CD8-positive, alpha-beta memory T cell (primary cell): Measurements from ENCODE around the gene MORN5. TPM values are rescaled to one million over a fixed set of nuclear protein-coding genes. Genes with fewer than 3 reads are reported as not detected.

Experiments
- CTCF ChIA-PET: fragments of 350-600 bp; sonication (Branson Sonifier 250); formaldehyde crosslinking; loops from one replicate; lab custom pipeline; 2021; ENCODE audit warnings: antibody characterized with exemption; lab: Charles Lee
- POLR2A ChIA-PET: fragments of 350-600 bp; sonication (Branson Sonifier 250); formaldehyde crosslinking; loops from one replicate; lab custom pipeline; 2021; ENCODE audit warnings: antibody characterized with exemption; lab: Charles Lee
- DNase-seq, 5 donors: peaks; one replicate each; pipeline versions ENCODE4 v3.0.0 to v3.0.0-alpha.2; 2020 to 2022; ENCODE audit warnings: mixed read lengths in 1 of 5
- H3K27ac ChIP-seq: one replicate; pipeline ENCODE4 v1.7.0; 2013; ENCODE audit warnings: low read depth, mild to moderate bottlenecking, low read length, moderate library complexity
- H3K27me3 ChIP-seq: 2 replicates; pipeline ENCODE4 v1.7.0; 2013; ENCODE audit warnings: low read length, mild to moderate bottlenecking; ENCODE audit not compliant: insufficient read depth, poor library complexity, severe bottlenecking
- H3K36me3 ChIP-seq: 2 replicates; pipeline ENCODE4 v1.7.0; 2013; ENCODE audit warnings: mild to moderate bottlenecking, low read length, moderate library complexity; ENCODE audit not compliant: insufficient read depth
- H3K4me1 ChIP-seq: 2 replicates; pipeline ENCODE4 v1.7.0; 2013; ENCODE audit warnings: mild to moderate bottlenecking, low read length, moderate library complexity; ENCODE audit not compliant: insufficient read depth
- H3K4me3 ChIP-seq: 2 replicates; pipeline ENCODE4 v1.7.0; 2013; ENCODE audit warnings: mild to moderate bottlenecking, low read length
- H3K9me3 ChIP-seq: 2 replicates; pipeline ENCODE4 v1.7.0; 2013; ENCODE audit warnings: mild to moderate bottlenecking, low read length
- H3K27ac Mint-ChIP-seq, 8 donors: one replicate each; pipeline ENCODE4 v1.8.0; 2020 to 2021; ENCODE audit warnings: mixed read lengths in 8 of 8, mild to moderate bottlenecking in 6 of 8, inconsistent platforms in 3 of 8, moderate library complexity in 3 of 8
- H3K27me3 Mint-ChIP-seq, 2 donors: one replicate each; pipeline ENCODE4 v1.8.0; 2020 to 2021; ENCODE audit warnings: mixed read lengths in 2 of 2, mild to moderate bottlenecking in 1 of 2, moderate library complexity in 1 of 2
- H3K36me3 Mint-ChIP-seq, 3 donors: one replicate each; pipeline ENCODE4 v1.8.0; 2020 to 2021; ENCODE audit warnings: mixed read lengths in 3 of 3, inconsistent platforms in 1 of 3, mild to moderate bottlenecking in 1 of 3
- H3K4me1 Mint-ChIP-seq, 3 donors: one replicate each; pipeline ENCODE4 v1.8.0; 2020 to 2021; ENCODE audit warnings: mixed read lengths in 3 of 3, inconsistent platforms in 1 of 3, mild to moderate bottlenecking in 1 of 3
- H3K4me3 Mint-ChIP-seq, 7 donors: one replicate each; pipeline ENCODE4 v1.8.0; 2020 to 2021; ENCODE audit warnings: mixed read lengths in 7 of 7, mild to moderate bottlenecking in 6 of 7, moderate library complexity in 4 of 7, inconsistent platforms in 2 of 7
- H3K9me3 Mint-ChIP-seq, 5 donors: one replicate each; pipeline ENCODE4 v1.8.0; 2020 to 2022; ENCODE audit warnings: mixed read lengths in 5 of 5, mild to moderate bottlenecking in 3 of 5, moderate library complexity in 2 of 5, inconsistent platforms in 1 of 5
- polyA plus RNA-seq: library from polyadenylated mRNA; unstranded; fragments of 300-500 nt; fragmentation: Illumina TruSeq; gene quantifications from one replicate; pipeline ENCODE4 v1.2.3, GENCODE V29; 2021
- total RNA-seq, 2 experiments: library from RNA; stranded (reverse); gene quantifications; one replicate each; pipeline ENCODE4 v1.2.3, GENCODE V29; 2021

Gene MORN5
- total and polyA plus RNA-seq, 3 experiments from 2014 or later = not detected

DNA sequence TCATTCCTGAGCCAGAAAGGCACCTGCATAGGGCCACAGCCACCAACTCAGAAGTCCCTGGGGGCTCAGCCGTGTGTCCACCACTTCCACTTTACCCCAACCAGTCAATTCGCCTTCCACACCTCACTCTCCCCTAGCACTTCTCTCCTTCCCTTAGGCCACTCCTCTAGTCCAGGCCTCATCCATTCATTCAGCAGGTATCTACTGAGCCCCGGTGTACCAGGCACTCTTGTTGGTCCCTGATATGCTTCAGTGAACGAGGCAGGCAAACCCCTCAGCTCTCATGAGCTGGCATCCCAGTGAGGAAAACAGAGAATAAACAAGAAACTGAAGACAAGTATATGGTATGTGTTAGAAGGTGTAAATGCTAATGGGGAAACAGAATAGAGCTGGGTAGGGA, 28.9 kb upstream of the MORN5 start:
- DNase-seq = no peak
- Histone ChIP-seq H3K4me1 (peaks cover 5% of the 10 kb centered on the region), H3K9me3 (no peaks in the 10 kb centered on the region), H3K4me3 (no peak overlapping the region), H3K27ac (no peak overlapping the region), H3K36me3 (no peaks in the 10 kb centered on the region), H3K27me3 (peaks cover 5% of the 10 kb centered on the region)
- H3K9me3 Mint-ChIP-seq = no peaks in the 10 kb centered on the region
- no peak overlapping the region for H3K4me3 Mint-ChIP-seq
- POLR2A ChIA-PET = no interaction called here
- peaks cover 7 to 27% (median 11%) of the 10 kb centered on the region in 3 donors for H3K4me1 Mint-ChIP-seq
- no peaks in the 10 kb centered on the region for H3K36me3 Mint-ChIP-seq
- CTCF ChIA-PET = no interaction called here
- H3K27ac Mint-ChIP-seq = peak overlapping the region in 2 of 8 donors; percentile 1 to 69
- peaks cover 17 to 22% of the 10 kb centered on the region in 2 donors for H3K27me3 Mint-ChIP-seq

DNA sequence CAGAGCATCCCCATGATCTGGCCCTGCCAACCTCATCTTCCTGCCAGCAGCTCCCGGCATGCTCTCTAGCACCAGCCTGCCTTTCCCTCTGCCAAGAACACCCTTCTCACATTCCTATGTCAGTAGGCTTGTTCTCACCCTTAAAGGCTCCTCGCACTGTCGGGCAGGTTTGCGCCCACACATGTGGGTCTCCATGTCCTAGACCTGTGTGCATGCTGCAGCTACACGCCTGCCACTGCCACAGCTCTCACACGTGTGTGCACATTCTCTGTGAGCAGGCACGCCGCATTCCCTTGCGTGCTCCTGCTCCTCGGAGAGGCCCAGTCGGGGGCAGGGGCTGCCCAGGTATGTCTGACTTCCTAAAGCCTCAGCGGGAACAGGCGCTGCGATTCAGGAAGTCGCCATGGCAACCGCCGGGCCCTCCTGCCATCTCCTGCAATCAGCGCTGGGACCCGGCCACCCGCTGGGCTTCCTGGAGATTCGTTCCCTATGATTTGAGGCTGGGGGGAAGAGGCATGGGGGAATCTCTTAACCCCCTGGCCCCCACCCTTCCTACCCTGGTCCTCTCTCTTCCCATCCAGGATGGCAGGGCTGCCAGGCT, 28.2 kb upstream of the MORN5 start:
- Mint-ChIP-seq H3K27ac (peak overlapping the region in 1 of 8 donors; percentile 52), H3K4me1 (peaks cover 3 to 20% (median 6%) of the 10 kb centered on the region in 3 donors), H3K4me3 (no peak overlapping the region), H3K9me3 (no peaks in the 10 kb centered on the region), H3K27me3 (peaks cover 11 to 15% of the 10 kb centered on the region in 2 donors), H3K36me3 (no peaks in the 10 kb centered on the region)
- no peak overlapping the region for H3K27ac ChIP-seq
- H3K9me3 ChIP-seq = no peaks in the 10 kb centered on the region
- no peaks in the 10 kb centered on the region for H3K36me3 ChIP-seq
- H3K4me3 ChIP-seq = no peak overlapping the region
- ChIA-PET CTCF (interaction anchor here (1.2 to 1.4 kb wide), 2 partner anchors 25 to 32 kb away, joined by 3 to 4 read pairs; no protein-coding TSS in a partner anchor), POLR2A (no interaction called here)
- peaks cover under 1% of the 10 kb centered on the region for H3K27me3 ChIP-seq
- H3K4me1 ChIP-seq = peaks cover 1% of the 10 kb centered on the region
- no peak for DNase-seq

DNA sequence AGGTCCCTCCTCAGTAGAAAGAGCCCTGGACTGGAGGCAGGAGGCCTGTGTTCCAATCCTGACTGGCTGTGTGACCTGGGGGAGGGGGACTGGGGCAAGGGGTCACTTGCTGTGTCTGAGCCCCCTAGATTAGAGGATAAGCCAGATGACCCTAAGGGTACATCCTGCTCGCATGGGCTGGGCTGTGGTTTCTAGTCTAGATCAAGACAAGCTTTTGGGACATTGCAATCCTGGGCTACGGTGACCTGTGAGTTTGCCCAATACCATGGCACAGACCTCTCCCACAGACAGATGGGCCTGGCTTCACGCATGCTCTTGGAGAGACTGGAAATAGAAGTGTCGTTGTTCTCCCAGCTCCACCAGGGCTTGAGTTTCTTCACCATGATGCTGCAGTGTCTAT, 27.2 kb upstream of the MORN5 start:
- H3K27ac ChIP-seq = no peak overlapping the region

DNA sequence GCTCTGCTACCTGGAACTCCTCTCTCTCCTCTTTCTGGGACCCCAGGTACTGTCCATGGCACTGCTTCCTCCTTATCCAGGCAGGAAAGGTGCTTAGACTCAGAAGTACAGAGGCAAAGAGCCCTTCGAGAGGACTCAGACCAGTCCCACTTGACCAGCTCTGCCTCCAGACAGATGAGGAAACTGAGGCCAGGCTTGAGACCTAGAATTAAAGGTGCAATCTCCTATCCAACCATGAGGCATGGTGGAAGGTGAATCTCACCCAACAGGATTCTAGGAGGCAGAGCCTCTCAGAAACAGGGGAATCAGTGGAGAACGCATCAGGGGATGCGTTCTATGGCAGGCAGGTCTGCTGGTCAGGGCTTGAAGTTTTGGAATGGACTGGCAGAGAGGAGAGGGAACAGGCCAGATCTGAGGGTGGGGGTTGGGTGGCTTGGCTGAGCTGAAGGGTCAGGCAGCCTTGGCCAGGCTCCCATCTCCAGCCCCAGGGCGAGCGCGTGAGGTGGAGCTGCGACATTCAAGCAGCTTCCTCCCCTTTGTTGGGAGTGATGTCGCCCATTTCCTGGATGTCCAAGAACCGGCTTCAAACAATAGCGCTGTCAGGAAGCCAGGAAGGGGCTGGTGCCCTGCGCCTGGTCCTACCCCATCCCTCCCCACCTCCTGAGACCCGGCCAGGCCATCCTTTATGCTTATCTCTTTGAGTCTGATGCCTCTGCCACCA, 26.3 kb upstream of the MORN5 start:
- Mint-ChIP-seq H3K27me3 (peaks cover 5 to 8% of the 10 kb centered on the region in 2 donors), H3K27ac (no peak overlapping the region), H3K36me3 (no peaks in the 10 kb centered on the region), H3K4me3 (no peak overlapping the region), H3K4me1 (peaks cover 0 to 5% (median 0%) of the 10 kb centered on the region in 3 donors), H3K9me3 (no peaks in the 10 kb centered on the region)
- ChIA-PET CTCF (interaction anchor here (1.0 to 1.8 kb wide), 4 partner anchors 8 to 27 kb away, joined by 3 to 8 read pairs (median 4); no protein-coding TSS in a partner anchor), POLR2A (no interaction called here)
- Histone ChIP-seq H3K27me3 (no peaks in the 10 kb centered on the region), H3K4me1 (no peaks in the 10 kb centered on the region), H3K36me3 (no peaks in the 10 kb centered on the region), H3K27ac (no peak overlapping the region), H3K9me3 (no peaks in the 10 kb centered on the region), H3K4me3 (no peak overlapping the region)
- no peak for DNase-seq

More for the DNA sequence above, 27.2 kb upstream of the MORN5 start:
- Histone ChIP-seq H3K4me1 (no peaks in the 10 kb centered on the region), H3K36me3 (no peaks in the 10 kb centered on the region), H3K4me3 (no peak overlapping the region), H3K9me3 (no peaks in the 10 kb centered on the region), H3K27me3 (no peaks in the 10 kb centered on the region)
- ChIA-PET POLR2A (no interaction called here), CTCF (interaction anchor here (1.2 to 1.7 kb wide), 3 partner anchors 10 to 33 kb away, joined by 3 to 4 read pairs (median 3); no protein-coding TSS in a partner anchor)
- H3K4me1 Mint-ChIP-seq = peaks cover 0 to 14% (median under 1%) of the 10 kb centered on the region in 3 donors
- no peaks in the 10 kb centered on the region for H3K36me3 Mint-ChIP-seq
- H3K27ac Mint-ChIP-seq = peak overlapping the region in 1 of 8 donors; percentile 48
- DNase-seq = no peak
- no peaks in the 10 kb centered on the region for H3K9me3 Mint-ChIP-seq
- no peak overlapping the region for H3K4me3 Mint-ChIP-seq
- peaks cover 5 to 10% of the 10 kb centered on the region in 2 donors for H3K27me3 Mint-ChIP-seq

DNA sequence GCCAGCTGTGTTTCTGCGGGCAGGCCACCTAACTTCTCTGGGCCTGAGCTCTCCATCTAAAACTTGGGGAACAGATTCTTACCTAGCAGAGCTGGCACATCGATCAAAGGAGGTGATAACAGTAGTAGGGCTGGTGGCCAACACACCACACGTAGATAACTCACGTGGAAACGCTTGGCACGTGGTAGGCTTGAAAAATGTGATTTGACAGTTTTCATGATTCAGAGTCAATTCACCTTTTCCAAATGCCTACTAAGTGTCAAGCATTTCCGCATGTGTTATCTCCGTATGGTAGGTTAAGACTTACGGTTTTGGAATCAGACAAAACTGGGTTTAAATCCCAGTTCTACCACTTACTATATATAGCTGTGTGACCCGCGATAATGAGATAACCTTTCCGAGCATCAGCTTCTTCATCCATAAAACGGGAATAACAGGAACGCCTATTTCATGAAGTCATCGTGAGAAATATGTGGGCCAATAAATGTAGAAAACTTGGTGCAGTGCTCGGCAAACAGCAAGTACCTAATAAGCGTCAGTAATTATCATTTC, 25.6 kb upstream of the MORN5 start:
- no peaks in the 10 kb centered on the region for H3K36me3 ChIP-seq
- H3K9me3 ChIP-seq = no peaks in the 10 kb centered on the region
- CTCF ChIA-PET = interaction anchor here (1.0 to 1.8 kb wide), 2 partner anchors 9 to 10 kb away, joined by 4 to 8 read pairs; no protein-coding TSS in a partner anchor

DNA sequence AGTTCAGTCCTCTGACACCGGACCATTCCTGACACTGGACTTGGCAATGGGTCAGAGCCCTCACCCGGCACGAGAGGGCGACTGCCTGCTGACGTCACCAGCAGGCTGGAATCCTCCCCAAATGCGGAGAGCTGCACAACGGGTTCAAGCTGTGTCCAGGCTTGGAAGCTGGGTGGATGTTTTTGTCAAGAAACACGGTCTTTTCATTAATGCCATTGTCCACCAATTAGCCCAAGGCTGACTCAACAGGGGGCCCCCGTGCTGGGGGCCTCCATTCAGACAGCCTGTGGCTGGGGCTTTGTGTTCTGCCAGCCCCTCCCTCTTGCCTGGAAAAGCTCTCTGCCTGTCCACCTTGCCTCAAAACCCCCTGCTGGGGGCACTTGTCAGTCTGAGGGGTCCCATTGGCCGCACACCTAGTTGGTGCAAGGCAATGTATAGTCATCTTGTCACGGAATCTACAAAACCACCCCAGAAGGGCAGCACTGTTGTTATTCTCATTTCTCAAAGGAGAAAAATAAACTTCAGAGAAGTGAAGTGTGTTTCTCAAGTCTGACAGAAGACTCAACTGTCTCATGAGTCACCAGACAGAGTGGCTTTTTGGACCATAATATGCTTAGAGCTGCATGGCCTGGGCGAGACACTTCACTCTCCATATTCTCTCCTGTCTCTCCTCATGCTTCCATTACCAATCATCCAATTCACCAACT, 24.7 kb upstream of the MORN5 start:
- no peak for DNase-seq
- H3K27ac ChIP-seq = no peak overlapping the region
- no peaks in the 10 kb centered on the region for H3K4me1 ChIP-seq
- no peaks in the 10 kb centered on the region for H3K9me3 ChIP-seq
- POLR2A ChIA-PET = no interaction called here
- H3K27me3 Mint-ChIP-seq = peaks cover 3 to 5% of the 10 kb centered on the region in 2 donors
- no peaks in the 10 kb centered on the region for H3K36me3 ChIP-seq
- no peaks in the 10 kb centered on the region for H3K4me1 Mint-ChIP-seq
- H3K4me3 ChIP-seq = no peak overlapping the region
- CTCF ChIA-PET = interaction anchor here (1.3 to 1.8 kb wide), 2 partner anchors 10 kb away, joined by 5 to 8 read pairs; no protein-coding TSS in a partner anchor
- H3K27me3 ChIP-seq = no peaks in the 10 kb centered on the region
- H3K9me3 Mint-ChIP-seq = no peaks in the 10 kb centered on the region
- H3K27ac Mint-ChIP-seq = peak overlapping the region in 1 of 8 donors; percentile 34
- H3K36me3 Mint-ChIP-seq = no peaks in the 10 kb centered on the region
- no peak overlapping the region for H3K4me3 Mint-ChIP-seq

More for the DNA sequence above, 25.6 kb upstream of the MORN5 start:
- DNase-seq = no peak
- no peaks in the 10 kb centered on the region for H3K4me1 ChIP-seq
- H3K27me3 Mint-ChIP-seq = peaks cover 5 to 7% of the 10 kb centered on the region in 2 donors
- H3K4me3 ChIP-seq = no peak overlapping the region
- H3K27ac Mint-ChIP-seq = no peak overlapping the region
- no peak overlapping the region for H3K27ac ChIP-seq
- H3K27me3 ChIP-seq = no peaks in the 10 kb centered on the region
- POLR2A ChIA-PET = no interaction called here
- H3K4me1 Mint-ChIP-seq = peaks cover 0 to 4% (median 0%) of the 10 kb centered on the region in 3 donors
- no peaks in the 10 kb centered on the region for H3K9me3 Mint-ChIP-seq
- H3K4me3 Mint-ChIP-seq = no peak overlapping the region
- H3K36me3 Mint-ChIP-seq = no peaks in the 10 kb centered on the region

DNA sequence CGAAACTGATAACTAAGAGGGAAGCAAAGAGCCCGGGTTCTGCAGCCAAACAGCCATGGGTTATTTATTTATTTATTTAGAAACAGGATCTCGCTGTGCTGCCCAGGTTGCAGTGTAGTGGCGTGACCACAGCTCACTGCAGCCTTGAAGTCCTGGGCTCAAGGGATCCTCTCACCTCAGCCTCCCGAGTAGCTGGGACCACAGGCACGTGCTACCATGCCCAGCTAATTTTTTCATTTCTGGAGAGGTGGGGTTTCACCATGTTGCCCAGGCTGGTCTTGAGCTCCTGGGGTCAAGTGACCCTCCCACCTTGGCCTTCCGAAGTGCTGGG, 24.2 kb upstream of the MORN5 start:
- Mint-ChIP-seq H3K27ac (no peak overlapping the region), H3K27me3 (peaks cover 3 to 5% of the 10 kb centered on the region in 2 donors), H3K4me1 (no peaks in the 10 kb centered on the region), H3K4me3 (no peak overlapping the region), H3K9me3 (no peaks in the 10 kb centered on the region), H3K36me3 (no peaks in the 10 kb centered on the region)
- Histone ChIP-seq H3K27me3 (no peaks in the 10 kb centered on the region), H3K4me3 (no peak overlapping the region), H3K9me3 (no peaks in the 10 kb centered on the region), H3K4me1 (no peaks in the 10 kb centered on the region), H3K36me3 (no peaks in the 10 kb centered on the region), H3K27ac (no peak overlapping the region)
- ChIA-PET POLR2A (no interaction called here), CTCF (interaction anchor here (1.3 kb wide), 1 partner anchor 11 kb away, joined by 5 read pairs; no protein-coding TSS in a partner anchor)
- no peak for DNase-seq
